HG02798 (cell line): ENCODE results near the gene RAB9B.
"Not testable (repeated sequence)": the region's sequence is repeated elsewhere in the genome, so short reads cannot be mapped to it uniquely, and the experiment has no call there.

Experiments
- ATAC-seq: cut with Tn5 transposase; IDR thresholded peaks from one replicate; pipeline ENCODE4 v1.9.1; 2021; ENCODE audit warnings: mild to moderate bottlenecking; ENCODE audit not compliant: unreplicated experiment, poor library complexity

RAB9B gene, protein sequence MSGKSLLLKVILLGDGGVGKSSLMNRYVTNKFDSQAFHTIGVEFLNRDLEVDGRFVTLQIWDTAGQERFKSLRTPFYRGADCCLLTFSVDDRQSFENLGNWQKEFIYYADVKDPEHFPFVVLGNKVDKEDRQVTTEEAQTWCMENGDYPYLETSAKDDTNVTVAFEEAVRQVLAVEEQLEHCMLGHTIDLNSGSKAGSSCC

DNA sequence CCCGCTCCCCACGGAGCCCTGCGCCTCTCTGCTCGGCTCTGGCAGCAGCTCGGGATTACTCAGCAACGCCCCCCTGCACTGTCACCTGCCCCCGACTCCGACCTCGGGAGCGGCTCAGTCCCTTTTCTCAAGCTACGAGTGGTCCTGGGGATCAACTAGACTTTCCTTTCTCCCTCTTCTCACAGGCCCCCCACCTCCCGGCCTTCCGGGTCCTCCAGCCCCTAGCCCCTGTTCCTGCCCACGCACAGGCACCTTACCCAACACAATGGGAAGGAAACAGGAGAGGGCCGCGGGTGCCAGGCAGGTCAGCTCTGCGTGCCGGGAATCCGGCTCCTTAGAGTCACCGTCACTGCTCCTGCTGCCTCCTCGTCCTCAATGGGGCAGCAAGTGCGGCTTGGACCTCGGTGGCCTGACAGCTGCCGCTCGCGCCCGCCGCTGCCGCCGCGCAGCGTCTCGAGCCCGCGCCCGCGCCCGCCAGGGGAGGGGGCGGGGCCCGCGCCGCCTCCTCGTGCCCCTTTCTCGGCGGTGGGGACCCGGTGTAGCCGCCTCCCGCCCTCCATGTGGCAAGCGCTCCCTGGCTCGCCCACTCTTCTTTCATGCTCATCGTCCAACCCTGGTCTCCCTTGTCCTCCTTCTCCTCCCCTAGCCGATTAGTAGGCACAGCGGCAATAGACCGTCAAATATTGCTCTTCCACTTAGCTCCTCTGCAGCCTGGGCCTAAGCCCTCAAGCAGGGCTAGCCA, at the start of gene RAB9B:
Gene RAB9B (minus strand): TSS at position 455 of the 742 bp plus-strand sequence. CDS start 6,473 bp downstream, outside the sequence.
- peak; percentile 72 for ATAC-seq

DNA sequence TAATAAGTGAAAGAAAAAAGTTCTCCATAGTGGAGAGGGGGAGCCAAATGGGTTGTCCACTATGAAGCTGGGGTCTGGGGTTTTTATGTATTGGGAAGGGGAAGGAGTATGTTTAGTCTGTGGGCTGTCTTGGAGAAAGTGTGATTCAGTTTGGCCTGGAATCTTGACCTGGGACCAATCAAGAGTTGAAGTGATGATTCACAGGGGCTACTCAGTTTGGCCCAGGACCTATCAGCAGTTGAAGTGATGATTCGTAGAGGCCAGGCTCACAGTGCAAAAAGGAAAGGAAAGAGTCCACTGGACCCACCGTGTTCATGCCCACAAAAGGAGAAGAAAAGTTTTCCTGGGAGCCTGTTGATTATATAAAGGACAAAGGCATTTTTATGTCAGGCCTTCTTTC, 47.3 kb upstream of the RAB9B start:
- ATAC-seq: no peak

DNA sequence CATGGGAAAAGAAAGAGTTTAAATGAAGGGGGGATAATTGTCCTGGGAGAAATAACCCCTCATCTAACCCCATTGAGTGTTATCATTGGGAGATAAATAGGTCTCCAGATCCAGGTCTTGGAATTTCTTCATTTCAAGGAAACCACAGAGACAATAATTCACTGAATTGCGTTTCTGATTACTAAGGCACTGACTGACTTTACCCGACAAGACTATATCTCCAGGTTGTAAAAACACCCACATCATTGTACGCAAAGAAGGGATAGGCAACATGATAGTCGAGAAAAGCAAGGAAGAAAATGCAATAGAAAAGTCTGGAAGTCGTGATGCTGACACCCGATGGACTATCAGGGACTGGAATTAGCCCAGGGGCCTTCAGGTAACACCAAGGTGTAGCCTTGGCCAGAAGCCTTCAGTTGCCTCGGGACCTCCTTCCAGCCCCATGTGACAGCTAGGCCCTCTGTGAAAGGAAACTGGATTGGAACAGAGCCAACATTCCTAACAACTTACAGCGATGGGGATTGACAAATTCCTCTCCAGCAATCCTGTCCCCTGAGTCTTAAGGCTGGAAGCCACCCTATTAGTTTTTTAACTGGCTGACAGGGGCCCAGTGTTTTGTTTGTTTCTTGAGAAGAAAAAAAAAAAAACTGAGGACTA, 46.5 kb upstream of the RAB9B start:
- no peak for ATAC-seq

DNA sequence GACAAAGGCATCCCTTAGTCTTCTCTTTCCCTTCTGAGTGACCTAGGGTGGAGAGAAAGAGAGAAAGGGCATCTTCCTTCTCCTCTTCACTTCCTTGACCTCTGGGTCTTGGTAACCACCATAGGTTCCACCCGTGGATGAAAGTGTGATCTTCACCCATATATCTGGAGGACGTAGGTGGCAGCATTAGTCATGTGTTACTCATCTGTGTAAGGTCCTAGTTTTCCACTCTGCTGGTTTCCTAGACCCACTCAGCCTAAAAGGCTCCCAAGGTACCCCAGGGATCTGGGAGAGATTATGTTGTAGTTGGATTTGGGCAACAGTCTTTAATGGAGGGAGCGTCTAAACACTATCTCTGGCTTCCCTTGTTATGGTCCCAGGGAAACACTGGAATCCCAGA, 45.5 kb upstream of the RAB9B start:
- ATAC-seq: no peak

DNA sequence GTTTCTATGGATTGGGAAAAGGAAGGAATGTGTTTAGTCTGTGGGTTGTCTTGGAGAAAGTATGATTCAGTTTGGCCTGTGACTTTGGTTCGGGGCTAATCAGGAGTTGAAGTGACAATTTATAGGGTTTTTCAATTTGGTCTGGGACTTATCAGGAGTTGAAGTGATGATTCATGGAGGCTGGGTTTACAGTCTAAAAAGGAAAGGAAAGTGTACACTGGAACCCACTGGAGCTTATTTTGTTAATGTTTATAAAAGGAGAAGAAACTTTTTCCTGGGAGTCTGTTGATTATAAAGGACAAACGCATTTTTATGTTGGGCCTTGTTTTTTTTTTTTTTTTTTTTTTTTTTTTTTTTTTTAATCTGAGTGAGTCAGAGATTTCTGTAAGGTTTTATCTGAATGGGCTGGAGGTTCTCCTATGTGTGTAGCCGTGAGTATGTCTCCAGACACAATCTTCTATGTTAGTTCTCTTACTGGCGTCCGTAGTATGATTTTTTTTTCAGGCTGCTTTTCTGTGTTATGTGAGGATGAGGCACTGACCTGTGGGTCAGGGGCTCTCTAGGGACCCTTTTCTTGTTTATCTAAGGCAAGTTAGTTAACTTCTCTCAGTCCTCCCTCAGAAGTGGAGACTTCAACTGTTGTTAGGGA, 33.0 kb upstream of the RAB9B start:
- ATAC-seq: no peak

DNA sequence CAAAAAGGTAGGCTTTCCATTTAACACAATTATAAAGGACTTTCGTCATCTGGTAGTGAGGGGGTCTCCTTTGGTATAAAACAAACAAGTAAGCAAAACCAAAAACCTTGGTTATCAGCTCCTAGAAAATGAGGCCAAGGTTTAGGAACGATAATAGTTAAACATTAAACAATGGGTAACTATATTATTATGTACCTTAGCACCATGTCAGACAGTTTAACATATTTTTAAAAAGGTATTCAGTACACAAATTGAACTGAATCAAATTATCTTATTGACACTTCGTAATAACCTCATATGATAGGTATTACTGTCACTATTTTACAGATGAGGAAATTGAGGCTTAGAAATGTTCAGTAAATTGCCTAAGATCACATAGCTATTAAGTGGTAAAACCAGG, 32.1 kb upstream of the RAB9B start:
- no peak for ATAC-seq

DNA sequence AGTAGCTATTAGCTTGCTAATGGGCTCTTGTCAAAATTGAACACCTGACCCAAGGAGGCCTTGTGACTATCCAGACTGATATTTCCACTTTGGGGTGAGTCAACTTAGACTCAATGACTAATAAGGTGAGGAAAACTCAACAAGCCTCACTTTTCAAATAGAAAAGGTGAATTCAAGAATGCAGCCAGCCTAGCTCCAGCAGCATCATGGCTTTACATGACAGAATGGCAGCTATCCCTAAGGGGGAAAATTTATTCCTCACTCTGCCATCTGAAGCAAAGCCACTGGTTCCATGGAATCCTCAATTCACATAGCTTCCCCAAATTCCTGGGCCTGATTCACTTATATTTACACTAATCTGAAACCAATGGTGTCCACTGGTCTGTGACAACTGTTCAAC, 29.1 kb upstream of the RAB9B start:
- ATAC-seq: no peak

DNA sequence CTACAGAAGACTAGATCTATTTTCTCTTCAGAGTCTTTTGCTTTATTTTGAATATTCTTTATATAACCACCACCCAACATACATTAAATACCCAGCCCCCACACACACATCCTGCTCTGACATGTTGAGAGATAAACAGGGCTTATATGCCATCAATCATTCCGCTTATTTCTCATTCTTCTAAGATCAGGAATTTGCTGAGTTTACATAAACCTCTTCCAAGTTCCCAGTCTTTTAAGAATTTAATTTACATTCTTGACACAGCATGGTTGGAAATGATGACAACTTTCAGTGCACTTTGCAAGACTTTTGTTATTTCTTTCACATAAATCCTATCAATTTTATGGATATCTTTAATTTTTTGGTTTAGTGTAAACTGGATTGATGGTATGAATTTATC, 17.5 kb upstream of the RAB9B start:
- ATAC-seq: no peak

DNA sequence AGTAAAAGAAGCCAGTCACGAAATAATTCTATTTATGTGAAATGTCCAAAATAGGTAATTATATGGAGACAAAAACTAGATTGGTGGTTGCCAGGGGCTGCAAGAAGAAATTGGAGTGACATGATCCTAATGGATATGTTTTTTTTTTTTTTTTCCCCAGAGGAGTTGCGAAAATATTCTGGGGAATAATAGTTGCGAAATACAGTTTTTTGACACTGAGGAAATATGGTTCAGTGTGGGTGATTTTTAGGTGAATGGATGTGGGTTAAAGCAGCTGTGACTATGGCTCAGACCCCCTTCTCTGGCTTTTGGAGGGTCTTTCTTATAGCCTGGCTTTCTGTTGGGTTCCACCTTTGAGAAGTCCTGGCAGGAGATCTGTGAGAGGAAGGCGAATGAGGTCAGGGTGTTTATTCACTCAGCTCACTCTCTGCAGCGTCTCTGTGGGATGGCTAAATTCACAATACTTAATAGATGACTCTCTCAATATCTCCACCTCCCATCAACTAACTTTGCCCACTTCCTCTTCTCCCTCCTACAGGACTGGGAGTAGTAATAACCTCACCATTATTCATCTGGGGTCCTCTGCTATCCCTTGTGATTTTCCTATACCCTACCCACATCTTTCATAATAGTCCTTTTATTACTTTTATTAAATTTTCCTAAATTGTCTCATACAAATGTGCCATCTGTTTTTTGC, 15.3 kb upstream of the RAB9B start:
- ATAC-seq: no peak

DNA sequence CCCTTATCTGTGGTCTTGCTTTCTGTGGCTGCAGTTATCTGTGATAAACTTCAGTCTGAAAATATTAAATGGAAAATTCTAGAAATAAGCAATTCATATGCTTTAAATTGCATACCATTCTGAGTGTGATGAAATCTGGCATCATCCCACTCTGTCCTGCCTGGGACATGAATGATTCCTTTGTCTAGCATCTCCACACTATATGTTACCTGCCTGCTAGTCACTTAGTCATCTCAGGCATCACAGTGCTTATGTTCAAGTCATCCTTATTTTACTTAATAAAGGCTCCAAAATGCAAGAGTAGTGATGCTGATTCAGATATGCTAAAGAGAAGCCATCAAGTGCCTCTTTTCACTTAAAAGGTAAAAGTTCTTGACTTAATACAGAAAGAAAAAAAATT, 14.3 kb upstream of the RAB9B start:
- no peak for ATAC-seq

DNA sequence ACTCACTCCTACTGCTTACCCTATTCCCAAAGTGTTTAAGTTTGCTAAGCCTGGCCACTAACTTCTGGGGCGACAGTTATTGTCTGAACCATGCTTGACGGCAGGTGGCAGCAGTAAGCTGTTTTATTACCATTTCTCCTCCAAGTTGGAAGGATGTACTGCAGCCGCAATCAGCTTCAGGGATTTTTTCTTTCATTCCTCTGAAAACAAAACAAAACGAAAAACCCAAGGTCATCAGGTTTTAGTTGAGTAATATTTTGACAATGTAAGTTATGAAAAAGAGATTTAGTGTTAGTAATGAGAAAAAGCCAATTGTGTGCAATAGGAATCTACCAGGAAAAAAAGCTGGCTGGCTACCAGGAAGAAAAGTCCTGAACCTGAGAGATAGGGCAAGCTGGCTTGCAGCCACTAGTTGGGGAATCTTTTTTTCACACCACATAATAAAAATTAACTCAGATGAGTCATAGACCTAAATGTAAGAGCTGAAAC, 13.2 kb upstream of the RAB9B start:
- ATAC-seq: peak; percentile 94

DNA sequence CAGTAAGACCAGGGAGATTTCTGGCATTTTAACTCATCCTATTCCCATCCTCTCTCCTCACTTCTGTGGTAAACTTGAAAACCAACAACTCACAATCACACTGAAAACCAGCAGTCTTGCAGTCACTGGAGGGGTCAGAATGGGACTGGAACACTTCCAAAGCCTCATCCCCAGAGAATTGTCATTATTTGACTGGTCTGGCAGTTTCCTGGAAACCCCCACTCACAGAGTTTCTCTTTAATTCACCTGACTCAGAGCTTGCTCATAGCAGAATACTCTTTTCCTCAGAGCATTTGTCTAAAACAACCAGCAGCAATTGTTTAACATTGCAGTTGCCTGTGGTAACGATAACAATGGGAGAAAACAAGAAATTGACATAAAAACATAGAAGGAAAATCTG, 7.3 kb upstream of the RAB9B start:
- ATAC-seq: no peak

DNA sequence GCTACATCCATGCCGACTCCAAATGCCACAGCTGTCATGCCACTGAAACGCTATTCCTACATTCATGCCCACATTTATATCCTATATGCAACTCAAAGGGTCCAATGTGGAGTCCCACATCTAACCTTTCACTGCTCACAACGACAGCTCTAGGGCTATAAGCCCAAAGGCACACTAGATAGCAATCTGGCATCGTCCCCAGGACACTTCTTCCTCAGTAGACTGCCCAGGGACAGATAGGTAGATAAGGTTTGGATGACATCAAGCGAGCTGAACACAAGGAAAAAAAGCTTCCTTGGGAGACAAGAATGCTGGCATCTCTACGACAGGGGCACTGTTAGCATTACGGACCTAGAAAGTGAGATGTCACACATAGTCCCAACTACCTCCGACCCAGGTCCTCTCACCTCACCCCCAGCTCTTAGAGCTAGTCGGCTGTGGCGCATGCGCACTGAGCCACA, 685 bp downstream of the RAB9B start:
- ATAC-seq: peak; percentile 92

DNA sequence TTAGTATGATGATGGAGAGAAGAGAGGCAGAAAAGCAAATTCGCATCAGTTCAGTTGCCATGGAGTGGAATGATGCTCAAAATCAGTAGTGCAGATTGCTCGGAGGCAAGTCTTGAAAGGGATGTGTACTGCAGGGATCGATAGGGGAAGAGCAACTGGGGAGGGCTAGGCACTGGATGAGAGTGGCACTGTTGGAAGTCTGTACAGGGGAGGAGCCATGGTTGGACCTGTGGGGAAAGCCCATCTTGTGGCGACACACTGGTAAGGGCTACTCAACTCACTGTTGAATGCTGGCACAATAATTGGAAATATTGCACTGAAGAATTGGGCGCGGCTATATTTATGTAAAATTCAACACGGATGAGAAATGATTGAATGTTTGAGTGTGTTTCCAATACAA, 1.2 kb downstream of the RAB9B start:
- no peak for ATAC-seq

DNA sequence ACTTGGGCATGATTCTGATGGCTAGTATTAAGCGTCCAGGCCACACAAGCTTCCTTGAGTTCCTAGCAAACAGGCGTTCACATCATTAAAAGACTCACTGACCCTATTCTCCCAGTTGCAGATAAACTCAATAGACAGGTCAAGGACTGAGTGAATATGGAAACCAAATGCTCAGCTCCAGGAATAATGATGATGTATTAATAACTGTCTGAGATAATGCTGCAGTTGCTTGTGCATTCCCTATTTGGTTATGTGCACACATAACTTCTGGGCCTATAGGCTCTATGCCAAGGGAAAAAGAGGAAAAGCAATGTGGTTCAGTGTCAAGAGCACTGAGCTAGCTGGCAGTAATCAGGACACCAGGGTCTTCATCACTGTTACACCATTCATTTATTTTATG, 3.5 kb downstream of the RAB9B start:
- no peak for ATAC-seq

DNA sequence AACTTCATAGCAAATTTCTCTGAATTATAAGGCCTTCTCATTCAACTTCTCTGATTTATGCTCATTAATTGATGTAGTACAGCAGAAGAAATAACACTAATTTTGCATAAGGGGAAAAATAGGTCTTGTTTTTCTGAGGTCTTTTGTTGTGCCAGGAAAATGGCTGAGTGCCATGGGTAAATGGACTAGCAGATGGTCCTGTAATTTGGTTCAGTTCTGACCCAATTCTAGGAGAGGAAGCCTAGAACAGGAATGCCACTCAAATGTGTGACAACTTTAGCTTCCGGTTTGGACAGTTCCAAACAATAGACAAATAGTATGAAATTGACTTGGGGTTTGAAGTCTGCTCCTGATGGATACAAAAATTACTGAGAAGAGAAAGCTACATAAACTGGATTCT, 6.2 kb downstream of the RAB9B start:
- ATAC-seq: no peak

DNA sequence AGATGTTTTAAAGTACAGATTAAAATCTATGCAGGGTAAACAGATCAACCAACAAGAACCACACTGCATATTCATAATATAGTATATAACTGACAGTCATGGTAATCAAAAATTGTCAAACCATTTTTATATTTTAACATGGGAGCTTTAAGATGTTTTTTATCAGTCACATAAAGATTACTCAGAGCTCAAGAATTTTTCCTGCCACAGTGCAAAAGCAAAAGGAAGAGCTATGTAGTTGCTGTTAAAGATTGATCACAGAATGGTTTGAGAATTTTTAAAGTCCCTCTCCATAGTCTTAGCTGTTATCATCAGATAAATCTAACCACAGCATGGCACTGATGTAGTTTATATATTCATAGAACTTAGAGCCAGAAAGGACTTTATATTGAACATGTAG, 8.5 kb downstream of the RAB9B start:
- ATAC-seq: no peak

DNA sequence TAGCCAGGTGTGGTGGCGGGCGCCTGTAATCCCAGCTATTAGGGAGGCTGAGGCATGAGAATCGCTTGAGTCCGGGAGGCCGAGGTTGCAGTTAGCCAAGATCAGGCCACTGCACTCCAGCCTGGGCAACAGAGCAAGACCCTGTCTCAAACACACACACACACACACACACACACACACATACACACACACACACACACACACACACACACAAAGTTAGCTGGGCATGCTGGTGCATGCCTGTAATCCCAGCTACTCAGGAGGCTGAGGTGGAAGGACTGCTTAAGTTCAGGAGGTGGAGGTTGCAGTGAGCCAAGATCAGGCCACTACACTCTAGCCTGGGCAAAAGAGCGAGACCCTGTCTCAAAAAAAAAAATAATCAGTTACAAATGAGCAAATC, 11.3 kb downstream of the RAB9B start:
- ATAC-seq: not testable (repeated sequence)

DNA sequence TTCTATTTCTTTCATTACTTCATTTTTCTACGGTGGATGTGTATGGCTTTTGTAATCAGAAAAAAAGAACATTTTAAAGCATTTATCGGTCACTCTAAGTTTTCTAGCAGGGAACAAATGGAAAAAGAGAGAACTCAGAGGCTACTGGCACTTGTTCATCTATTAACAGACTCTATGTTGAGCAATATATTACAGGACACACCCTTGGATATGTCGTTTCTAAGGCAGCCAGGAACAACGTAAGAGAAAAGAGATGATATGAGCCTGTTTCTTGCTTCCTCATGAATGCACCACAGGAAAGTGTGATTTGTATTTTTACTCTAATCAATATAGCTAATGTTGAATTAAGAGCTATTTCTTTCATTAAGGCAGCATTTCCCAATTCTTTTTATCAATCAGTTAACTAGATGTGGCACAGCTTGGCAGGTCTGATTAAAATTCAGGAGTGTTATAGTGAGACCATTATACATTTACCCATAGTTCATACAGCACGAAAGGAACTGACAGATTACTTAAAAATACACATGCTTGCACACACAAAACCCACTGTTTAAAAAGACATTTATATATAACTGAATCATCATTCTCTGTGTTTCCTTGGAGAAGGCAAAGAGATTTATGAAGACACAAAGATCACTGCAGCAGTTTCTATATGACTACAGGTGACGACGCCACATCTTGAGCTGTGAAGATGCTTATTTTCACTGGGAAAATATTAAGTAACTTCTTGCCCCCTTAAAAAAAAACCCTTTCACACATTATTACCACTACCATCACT, 13.0 kb downstream of the RAB9B start:
- no peak for ATAC-seq

DNA sequence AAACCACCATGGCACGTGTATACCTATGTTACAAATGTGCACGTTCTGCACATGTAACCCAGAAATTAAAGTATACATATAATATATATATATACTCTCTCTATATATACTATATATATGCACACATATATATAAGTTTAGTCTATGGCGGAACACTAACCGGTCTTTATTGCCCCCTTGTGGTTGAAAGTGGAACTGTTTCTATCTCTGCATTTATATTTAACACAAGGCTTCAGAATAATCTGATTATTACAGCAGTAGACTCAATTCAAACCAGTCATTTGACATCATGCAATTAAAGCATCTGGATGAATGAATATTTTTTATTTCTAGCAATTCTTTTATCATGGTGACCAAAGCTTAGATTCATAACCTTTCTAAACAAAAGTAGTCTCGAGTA, 14.6 kb downstream of the RAB9B start:
- no peak for ATAC-seq
